Measurements from ENCODE around the gene PRR13.
"Not testable (repeated sequence)": the region's sequence is repeated elsewhere in the genome, so short reads cannot be mapped to it uniquely, and the experiment has no call there.

PRR13 gene, protein sequence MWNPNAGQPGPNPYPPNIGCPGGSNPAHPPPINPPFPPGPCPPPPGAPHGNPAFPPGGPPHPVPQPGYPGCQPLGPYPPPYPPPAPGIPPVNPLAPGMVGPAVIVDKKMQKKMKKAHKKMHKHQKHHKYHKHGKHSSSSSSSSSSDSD

DNA sequence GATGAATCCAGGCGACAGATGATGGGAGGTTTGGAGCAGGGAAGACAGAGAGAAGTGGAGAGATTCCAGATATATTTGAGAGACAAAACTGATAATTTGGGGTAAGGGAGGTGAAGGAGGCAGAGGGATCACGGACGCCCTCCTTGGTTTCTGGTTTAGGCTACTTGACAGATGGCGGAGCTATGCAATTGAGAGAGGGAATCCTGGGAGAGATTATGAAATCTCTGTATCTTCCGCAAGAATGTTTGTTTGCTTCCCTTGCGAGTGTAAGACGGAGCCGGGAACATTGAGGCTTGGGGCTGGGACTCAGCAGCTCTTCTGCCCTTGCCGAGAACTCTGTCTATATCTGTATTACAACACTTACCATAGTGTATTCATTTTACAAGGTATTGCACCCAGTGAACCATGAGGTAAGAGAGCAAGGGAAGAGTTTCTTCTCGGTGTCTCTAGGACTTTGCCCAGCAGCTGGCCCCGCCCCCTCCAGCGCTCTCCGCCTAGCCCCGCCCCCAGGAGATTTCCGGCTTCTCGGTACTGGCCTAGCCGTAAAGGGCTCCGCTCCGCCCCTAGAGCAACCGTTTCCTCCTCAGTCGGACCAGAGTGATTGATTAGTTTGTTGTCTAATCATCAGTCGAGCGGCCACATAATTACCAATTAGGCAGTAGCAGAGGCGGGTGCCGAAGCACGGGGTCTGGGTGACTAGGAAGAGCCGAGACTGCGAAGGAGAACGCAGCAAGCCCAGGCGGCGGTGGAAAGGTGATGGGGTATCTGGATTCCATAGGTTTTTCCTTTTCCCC lies at the start of gene PRR13:
PRR13 (plus strand) TSS at position 695 of the 794 bp plus-strand sequence. CDS start 981 bp downstream, outside the sequence.
- Mint-ChIP-seq H3K36me3 (peaks cover 4% of the 10 kb centered on the region), H3K27ac (peak within 1 kb of the TSS; percentile 94), H3K4me3 (peak within 1 kb of the TSS; percentile 96), H3K4me1 (ENCODE audit: low read depth) (peaks cover 39% of the 10 kb centered on the region), H3K9me3 (ENCODE audit: low read depth) (no peaks in the 10 kb centered on the region), H3K27me3 (no peaks in the 10 kb centered on the region)

DNA sequence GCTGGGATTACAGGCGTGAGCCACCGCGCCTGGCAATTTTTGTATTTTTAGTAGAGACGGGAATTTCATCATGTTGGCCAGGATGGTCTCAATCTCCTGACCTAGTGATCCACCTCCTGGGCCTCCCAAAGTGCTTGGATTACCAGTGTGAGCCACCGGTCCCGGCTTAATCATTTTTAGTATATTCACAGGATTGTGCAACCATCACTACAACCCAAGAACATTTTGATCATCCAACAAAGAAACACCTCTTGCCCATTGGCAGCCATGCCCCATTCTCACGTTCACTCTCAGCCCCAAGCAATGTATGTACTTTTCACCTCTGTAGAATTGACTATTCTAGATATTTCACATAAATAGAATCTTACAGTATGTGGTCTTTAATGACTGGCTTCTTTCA lies 41.6 kb upstream of the PRR13 start:
- Mint-ChIP-seq H3K4me3 (no peak overlapping the region), H3K27ac (no peak overlapping the region), H3K36me3 (peaks cover 3% of the 10 kb centered on the region), H3K27me3 (no peaks in the 10 kb centered on the region), H3K4me1 (ENCODE audit: low read depth) (peaks cover 17% of the 10 kb centered on the region), H3K9me3 (ENCODE audit: low read depth) (no peaks in the 10 kb centered on the region)

- not testable (repeated sequence) for H3K27ac Mint-ChIP-seq; H3K9me3 Mint-ChIP-seq (ENCODE audit: low read depth); H3K36me3 Mint-ChIP-seq; H3K4me3 Mint-ChIP-seq; H3K27me3 Mint-ChIP-seq
- peaks cover 10% of the 10 kb centered on the region for H3K4me1 Mint-ChIP-seq (ENCODE audit: low read depth)
Observed at GRCh38 chr12:53402351-53402750, 39.2 kb upstream of the PRR13 start.

- Mint-ChIP-seq H3K9me3 (ENCODE audit: low read depth) (no peaks in the 10 kb centered on the region), H3K4me1 (ENCODE audit: low read depth) (peaks cover 9% of the 10 kb centered on the region), H3K27me3 (no peaks in the 10 kb centered on the region), H3K4me3 (no peak overlapping the region), H3K27ac (no peak overlapping the region), H3K36me3 (peaks cover 3% of the 10 kb centered on the region)
Observed at GRCh38 chr12:53402871-53403270, 38.7 kb upstream of the PRR13 start.

GRCh38 chr12:53410951-53411350 lies 30.6 kb upstream of the PRR13 start:
- Mint-ChIP-seq H3K4me3 (no peak overlapping the region), H3K36me3 (peaks cover 10% of the 10 kb centered on the region), H3K27me3 (no peaks in the 10 kb centered on the region), H3K27ac (peak overlapping the region; percentile 46), H3K9me3 (ENCODE audit: low read depth) (no peaks in the 10 kb centered on the region), H3K4me1 (ENCODE audit: low read depth) (peaks cover 28% of the 10 kb centered on the region)

GRCh38 chr12:53413485-53414204 lies 27.9 kb upstream of the PRR13 start:
- no peaks in the 10 kb centered on the region for H3K27me3 Mint-ChIP-seq
- H3K4me1 Mint-ChIP-seq (ENCODE audit: low read depth), result peaks cover 46% of the 10 kb centered on the region
- peaks cover 10% of the 10 kb centered on the region for H3K36me3 Mint-ChIP-seq
- no peaks in the 10 kb centered on the region for H3K9me3 Mint-ChIP-seq (ENCODE audit: low read depth)
- no peak overlapping the region for H3K4me3 Mint-ChIP-seq
- peak overlapping the region; percentile 72 for H3K27ac Mint-ChIP-seq

DNA sequence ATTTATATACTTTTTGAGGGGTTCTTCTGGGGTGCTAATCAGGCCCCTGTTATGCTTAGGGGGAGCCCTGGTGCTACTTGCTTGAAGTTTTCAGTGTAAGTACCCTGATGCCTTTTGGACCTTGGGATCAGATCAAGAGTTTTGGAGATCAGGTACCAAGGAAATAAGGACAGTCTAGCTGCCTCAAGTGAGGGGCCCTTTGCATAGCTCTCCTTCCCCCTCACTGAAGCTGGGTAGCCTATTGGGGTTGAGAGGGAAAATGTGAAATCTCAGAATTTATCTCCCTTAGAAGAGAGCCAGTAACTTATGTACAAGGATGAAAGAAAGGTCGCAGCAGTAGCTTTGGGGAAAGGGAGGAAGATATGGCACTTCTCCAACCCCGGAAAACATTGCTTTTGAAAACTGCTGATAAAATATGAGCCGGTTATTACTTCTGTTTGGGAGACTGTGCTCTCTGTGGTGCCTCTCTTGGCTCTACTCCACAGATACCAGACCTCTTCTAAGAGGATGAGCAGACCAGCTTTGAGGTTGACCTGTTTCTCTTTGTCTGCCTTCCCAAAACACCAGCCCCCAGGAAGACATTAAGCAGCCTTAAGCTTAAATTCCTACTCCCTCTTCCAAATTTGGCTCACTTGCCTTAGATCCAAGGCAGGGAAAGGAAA lies 26.6 kb upstream of the PRR13 start:
- Mint-ChIP-seq H3K9me3 (ENCODE audit: low read depth) (no peaks in the 10 kb centered on the region), H3K27me3 (no peaks in the 10 kb centered on the region), H3K4me3 (no peak overlapping the region), H3K27ac (peak overlapping the region; percentile 81), H3K4me1 (ENCODE audit: low read depth) (peaks cover 56% of the 10 kb centered on the region), H3K36me3 (peaks cover 7% of the 10 kb centered on the region)

GRCh38 chr12:53415752-53416389 lies 25.7 kb upstream of the PRR13 start:
- Mint-ChIP-seq H3K27ac (peak overlapping the region; percentile 81), H3K4me1 (ENCODE audit: low read depth) (peaks cover 58% of the 10 kb centered on the region)
- not testable (repeated sequence) for H3K4me3 Mint-ChIP-seq; H3K27me3 Mint-ChIP-seq; H3K36me3 Mint-ChIP-seq; H3K9me3 Mint-ChIP-seq (ENCODE audit: low read depth)

GRCh38 chr12:53417291-53417816 lies 24.2 kb upstream of the PRR13 start:
- H3K27me3 Mint-ChIP-seq; H3K9me3 Mint-ChIP-seq (ENCODE audit: low read depth); H3K36me3 Mint-ChIP-seq: not testable (repeated sequence)
- H3K4me3 Mint-ChIP-seq, result peak overlapping the region; percentile 25
- H3K4me1 Mint-ChIP-seq (ENCODE audit: low read depth), result peaks cover 57% of the 10 kb centered on the region
- peak overlapping the region; percentile 74 for H3K27ac Mint-ChIP-seq

DNA sequence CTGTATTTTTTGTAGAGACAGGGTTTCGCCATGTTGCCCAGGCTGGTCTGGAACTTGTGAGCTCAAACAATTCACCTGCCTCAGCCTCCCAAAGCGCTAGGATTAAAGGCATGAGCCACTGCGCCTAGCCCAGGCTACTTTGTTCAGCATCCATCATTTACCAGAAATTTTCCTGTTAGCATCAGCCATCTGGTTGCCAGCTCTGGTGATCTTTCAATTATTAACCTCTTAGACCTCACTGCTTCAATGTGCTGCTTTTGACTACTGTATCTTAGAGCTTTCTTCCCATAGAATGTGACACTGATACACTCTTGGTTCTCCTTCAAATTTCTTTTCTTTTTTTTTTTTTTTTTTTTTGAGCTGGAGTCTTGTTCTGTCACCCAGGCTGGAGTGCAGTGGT lies 23.3 kb upstream of the PRR13 start:
- Mint-ChIP-seq H3K9me3 (ENCODE audit: low read depth) (no peaks in the 10 kb centered on the region), H3K27ac (no peak overlapping the region), H3K4me1 (ENCODE audit: low read depth) (peaks cover 49% of the 10 kb centered on the region), H3K36me3 (peaks cover 2% of the 10 kb centered on the region), H3K4me3 (no peak overlapping the region), H3K27me3 (no peaks in the 10 kb centered on the region)

- Mint-ChIP-seq H3K27me3 (no peaks in the 10 kb centered on the region), H3K9me3 (ENCODE audit: low read depth) (no peaks in the 10 kb centered on the region), H3K4me3 (no peak overlapping the region), H3K27ac (no peak overlapping the region), H3K36me3 (no peaks in the 10 kb centered on the region), H3K4me1 (ENCODE audit: low read depth) (peaks cover 42% of the 10 kb centered on the region)
Observed at GRCh38 chr12:53419756-53420155, 21.8 kb upstream of the PRR13 start.

DNA sequence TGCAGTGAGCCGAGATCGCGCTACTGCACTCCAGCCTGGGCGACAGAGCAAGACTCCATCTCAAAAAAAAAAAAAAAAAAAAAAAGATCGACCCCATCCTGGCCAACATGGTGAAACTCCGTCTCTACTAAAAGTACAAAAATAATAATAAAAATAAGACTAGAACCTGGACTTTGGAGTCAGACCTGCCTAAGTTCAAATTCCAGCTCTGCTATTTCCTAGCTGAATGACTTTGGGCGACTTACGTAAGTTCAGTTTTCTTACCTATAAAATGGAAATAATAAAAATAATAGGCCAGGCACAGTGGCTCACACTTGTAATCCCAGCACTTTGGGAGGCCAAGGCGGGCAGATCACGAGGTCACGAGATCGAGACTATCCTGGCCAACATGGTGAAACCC lies 19.3 kb upstream of the PRR13 start:
- H3K36me3 Mint-ChIP-seq; H3K27ac Mint-ChIP-seq; H3K9me3 Mint-ChIP-seq (ENCODE audit: low read depth); H3K4me3 Mint-ChIP-seq; H3K27me3 Mint-ChIP-seq: not testable (repeated sequence)
- H3K4me1 Mint-ChIP-seq (ENCODE audit: low read depth), result peaks cover 31% of the 10 kb centered on the region

DNA sequence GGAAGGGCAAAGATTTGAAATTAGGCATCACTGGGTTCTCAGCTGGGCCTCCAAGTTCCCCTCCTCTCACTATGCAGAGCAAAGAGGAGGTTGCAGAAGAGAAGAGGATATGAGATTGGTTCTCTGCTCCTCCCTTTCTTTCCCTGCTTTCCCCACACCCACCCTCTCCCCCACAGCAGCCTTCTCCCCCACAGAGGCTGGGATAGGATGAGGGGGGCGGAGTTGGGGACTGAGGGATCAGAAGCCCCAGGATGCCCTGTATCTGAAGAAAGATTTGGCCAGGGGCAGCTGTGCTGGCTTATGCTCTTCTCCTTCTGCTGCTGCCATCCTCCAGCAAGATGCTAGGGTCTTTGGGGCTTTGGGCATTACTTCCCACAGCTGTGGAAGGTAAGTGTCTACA lies 17.9 kb upstream of the PRR13 start, which contains the start of gene AMHR2:
AMHR2 (plus strand) TSS at position 259 of the 400 bp plus-strand sequence; CDS start at position 339, 80 bp downstream.
- H3K9me3 Mint-ChIP-seq (ENCODE audit: low read depth), result no peaks in the 10 kb centered on the region
- H3K4me1 Mint-ChIP-seq (ENCODE audit: low read depth), result peaks cover 28% of the 10 kb centered on the region
- no peaks in the 10 kb centered on the region for H3K36me3 Mint-ChIP-seq
- no peak within 1 kb of the TSS for H3K27ac Mint-ChIP-seq
- H3K4me3 Mint-ChIP-seq, result no peak within 1 kb of the TSS
- no peaks in the 10 kb centered on the region for H3K27me3 Mint-ChIP-seq

All from activated naive CD8-positive, alpha-beta T cell (primary cell).